ENCODE results near the gene MSL1. TPM values are rescaled to one million over a fixed set of nuclear protein-coding genes. Genes with fewer than 3 reads are reported as not detected.

The MSL1 gene
- total and polyA plus RNA-seq, 9 of the 15 experiments (the other 6 are each of a cell fraction or from before 2014, with no cell fraction given), result 13.8 to 120 (median 61.9) TPM

DNA sequence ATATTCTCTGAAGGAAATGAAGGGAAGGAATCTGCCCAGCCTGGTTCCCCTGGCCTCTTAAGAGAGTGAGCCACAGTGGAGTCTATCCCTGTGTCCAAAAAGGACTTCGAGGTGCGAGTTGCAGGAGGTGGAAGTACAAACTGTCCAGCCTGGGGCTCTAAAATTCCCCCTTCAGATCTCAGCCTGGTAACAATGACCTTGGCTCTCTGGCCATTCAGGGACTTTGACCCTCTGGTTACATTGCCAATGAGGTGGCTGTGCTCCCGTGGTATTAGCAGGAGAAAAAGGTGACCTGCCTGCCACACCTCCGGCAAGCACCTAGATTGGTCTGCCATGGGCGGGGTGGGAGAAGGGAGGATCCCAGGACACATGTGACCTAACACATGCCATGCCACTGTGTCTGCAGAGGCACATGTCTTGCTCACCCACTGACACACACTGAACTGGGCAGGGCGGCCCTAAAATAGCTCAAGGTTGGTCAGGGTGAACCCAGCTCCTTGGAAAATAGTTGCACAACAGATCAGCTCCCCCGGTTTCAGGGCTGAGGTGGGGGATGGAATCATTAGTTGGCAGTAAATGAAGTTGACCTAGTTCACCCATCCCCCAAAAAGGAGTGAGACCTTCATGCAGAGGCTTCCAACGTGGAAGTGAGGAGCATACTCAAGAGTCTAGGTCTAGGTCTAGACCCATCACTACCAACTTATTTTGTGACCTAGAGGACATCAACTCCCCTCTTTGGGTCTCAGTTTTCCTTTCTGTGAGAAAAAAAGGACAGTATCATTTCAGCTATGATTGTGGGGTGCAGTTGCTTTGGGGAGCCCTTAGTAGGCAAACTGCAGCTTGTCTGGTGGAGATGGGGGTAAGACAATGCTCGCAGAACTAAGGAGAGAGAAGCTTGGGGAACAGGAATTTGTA, 23.6 kb upstream of the MSL1 start (continued):
- TF ChIP-seq, protein P1, sequence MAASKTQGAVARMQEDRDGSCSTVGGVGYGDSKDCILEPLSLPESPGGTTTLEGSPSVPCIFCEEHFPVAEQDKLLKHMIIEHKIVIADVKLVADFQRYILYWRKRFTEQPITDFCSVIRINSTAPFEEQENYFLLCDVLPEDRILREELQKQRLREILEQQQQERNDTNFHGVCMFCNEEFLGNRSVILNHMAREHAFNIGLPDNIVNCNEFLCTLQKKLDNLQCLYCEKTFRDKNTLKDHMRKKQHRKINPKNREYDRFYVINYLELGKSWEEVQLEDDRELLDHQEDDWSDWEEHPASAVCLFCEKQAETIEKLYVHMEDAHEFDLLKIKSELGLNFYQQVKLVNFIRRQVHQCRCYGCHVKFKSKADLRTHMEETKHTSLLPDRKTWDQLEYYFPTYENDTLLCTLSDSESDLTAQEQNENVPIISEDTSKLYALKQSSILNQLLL (CRISPR knock-in tag; IDR thresholded peaks at IDR 0.05; ENCODE audit: borderline replicate concordance), result no peak
- no peak for TF ChIP-seq TCF7 (IDR thresholded peaks at IDR 0.05; ENCODE audit: borderline replicate concordance)
- TF ChIP-seq NEUROD1 (IDR thresholded peaks at IDR 0.05; ENCODE audit: borderline replicate concordance, low read depth, low read length, partially characterized antibody), result no peak
- TF ChIP-seq CEBPG (CRISPR knock-in tag; IDR thresholded peaks at IDR 0.05), result 0 out of 2 replicates have a peak, but pooled peaks have one; percentile 37
- peak; percentile 29 to 42; a peak in 2 of 4 replicates for TF ChIP-seq CEBPG (tag; conservative IDR thresholded peaks at IDR 0.05 in 1 of 2, IDR thresholded peaks at IDR 0.05 in 1 of 2)
- TF ChIP-seq, protein P2, sequence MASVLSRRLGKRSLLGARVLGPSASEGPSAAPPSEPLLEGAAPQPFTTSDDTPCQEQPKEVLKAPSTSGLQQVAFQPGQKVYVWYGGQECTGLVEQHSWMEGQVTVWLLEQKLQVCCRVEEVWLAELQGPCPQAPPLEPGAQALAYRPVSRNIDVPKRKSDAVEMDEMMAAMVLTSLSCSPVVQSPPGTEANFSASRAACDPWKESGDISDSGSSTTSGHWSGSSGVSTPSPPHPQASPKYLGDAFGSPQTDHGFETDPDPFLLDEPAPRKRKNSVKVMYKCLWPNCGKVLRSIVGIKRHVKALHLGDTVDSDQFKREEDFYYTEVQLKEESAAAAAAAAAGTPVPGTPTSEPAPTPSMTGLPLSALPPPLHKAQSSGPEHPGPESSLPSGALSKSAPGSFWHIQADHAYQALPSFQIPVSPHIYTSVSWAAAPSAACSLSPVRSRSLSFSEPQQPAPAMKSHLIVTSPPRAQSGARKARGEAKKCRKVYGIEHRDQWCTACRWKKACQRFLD (CRISPR knock-in tag; IDR thresholded peaks at IDR 0.05), result no peak
- TF ChIP-seq, protein P3, sequence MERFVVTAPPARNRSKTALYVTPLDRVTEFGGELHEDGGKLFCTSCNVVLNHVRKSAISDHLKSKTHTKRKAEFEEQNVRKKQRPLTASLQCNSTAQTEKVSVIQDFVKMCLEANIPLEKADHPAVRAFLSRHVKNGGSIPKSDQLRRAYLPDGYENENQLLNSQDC (CRISPR knock-in tag; IDR thresholded peaks at IDR 0.05), result no peak
- TF ChIP-seq DPF2 (IDR thresholded peaks at IDR 0.05), result no peak
- TF ChIP-seq POU5F1 (IDR thresholded peaks at IDR 0.05; ENCODE audit: borderline replicate concordance, low read depth, low read length, partially characterized antibody), result no peak
- peak; percentile 49; the same call in 1 of the 2 replicates for TF ChIP-seq GTF2A2 (tag; IDR thresholded peaks at IDR 0.05)
- TF ChIP-seq PML (IDR thresholded peaks at IDR 0.05; ENCODE audit: low read length), result no peak
- TF ChIP-seq MED1 (CRISPR knock-in tag; IDR thresholded peaks at IDR 0.05; ENCODE audit: borderline replicate concordance), result no peak
- no peak for TF ChIP-seq BDP1 (IDR thresholded peaks at IDR 0.05; ENCODE audit: insufficient read depth, insufficient read length)
- TF ChIP-seq KDM5B (IDR thresholded peaks at IDR 0.05; ENCODE audit: insufficient replicate concordance, low read depth, low read length), result no peak
- TF ChIP-seq, protein P4, sequence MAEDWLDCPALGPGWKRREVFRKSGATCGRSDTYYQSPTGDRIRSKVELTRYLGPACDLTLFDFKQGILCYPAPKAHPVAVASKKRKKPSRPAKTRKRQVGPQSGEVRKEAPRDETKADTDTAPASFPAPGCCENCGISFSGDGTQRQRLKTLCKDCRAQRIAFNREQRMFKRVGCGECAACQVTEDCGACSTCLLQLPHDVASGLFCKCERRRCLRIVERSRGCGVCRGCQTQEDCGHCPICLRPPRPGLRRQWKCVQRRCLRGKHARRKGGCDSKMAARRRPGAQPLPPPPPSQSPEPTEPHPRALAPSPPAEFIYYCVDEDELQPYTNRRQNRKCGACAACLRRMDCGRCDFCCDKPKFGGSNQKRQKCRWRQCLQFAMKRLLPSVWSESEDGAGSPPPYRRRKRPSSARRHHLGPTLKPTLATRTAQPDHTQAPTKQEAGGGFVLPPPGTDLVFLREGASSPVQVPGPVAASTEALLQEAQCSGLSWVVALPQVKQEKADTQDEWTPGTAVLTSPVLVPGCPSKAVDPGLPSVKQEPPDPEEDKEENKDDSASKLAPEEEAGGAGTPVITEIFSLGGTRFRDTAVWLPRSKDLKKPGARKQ (CRISPR knock-in tag; IDR thresholded peaks at IDR 0.05), result no peak
- TF ChIP-seq NFATC3 (IDR thresholded peaks at IDR 0.05), result peak; percentile 86
- no peak for TF ChIP-seq XRCC5 (IDR thresholded peaks at IDR 0.05; ENCODE audit: low read depth, low read length)
- no peak for TF ChIP-seq PURB (CRISPR knock-in tag; IDR thresholded peaks at IDR 0.05; ENCODE audit: low read depth)
